Umbilical cord (tissue), 2 donors: ENCODE results near the gene SERPINE1. TPM values are rescaled to one million over a fixed set of nuclear protein-coding genes. Genes with fewer than 3 reads are reported as not detected.

Experiments used
- DNase-seq: peaks from one replicate; pipeline ENCODE4 v3.0.0-alpha.2; 2015; ENCODE audit warnings: low spot score
- total RNA-seq: library from RNA; depleted of rRNA; stranded (reverse); fragments of >200 nt; gene quantifications from one replicate; pipeline ENCODE4 v1.2.3, GENCODE V29; 2014; ENCODE audit warnings: low replicate concordance; ENCODE audit not compliant: insufficient read depth

The SERPINE1 gene
- total RNA-seq, 1 donor from 2014 or later, result 152 TPM

- no peak for DNase-seq
Measured at GRCh38 chr7:101154693-101155102, 27.8 kb downstream of the SERPINE1 start.

GRCh38 chr7:101155303-101155702, 28.4 kb downstream of the SERPINE1 start:
- no peak for DNase-seq

DNA sequence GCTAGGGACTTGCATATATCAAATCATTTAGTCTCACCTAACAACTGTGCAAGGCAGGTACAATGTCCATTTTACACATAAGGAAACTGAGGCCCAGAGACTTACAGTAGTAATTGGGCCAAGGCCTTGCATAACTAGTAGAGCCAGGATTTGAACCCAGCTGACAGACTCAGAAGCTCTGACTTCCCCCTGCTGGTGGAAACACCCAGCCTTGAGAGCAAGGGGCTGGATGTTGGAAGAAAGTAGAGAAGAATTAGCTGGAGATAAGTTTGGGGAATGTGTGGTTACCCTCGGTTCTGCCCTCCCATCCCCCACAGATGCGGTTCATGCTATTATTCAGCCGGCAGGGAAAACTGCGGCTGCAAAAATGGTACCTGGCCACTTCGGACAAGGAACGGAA, 29.4 kb downstream of the SERPINE1 start:
- DNase-seq, result no peak

DNA sequence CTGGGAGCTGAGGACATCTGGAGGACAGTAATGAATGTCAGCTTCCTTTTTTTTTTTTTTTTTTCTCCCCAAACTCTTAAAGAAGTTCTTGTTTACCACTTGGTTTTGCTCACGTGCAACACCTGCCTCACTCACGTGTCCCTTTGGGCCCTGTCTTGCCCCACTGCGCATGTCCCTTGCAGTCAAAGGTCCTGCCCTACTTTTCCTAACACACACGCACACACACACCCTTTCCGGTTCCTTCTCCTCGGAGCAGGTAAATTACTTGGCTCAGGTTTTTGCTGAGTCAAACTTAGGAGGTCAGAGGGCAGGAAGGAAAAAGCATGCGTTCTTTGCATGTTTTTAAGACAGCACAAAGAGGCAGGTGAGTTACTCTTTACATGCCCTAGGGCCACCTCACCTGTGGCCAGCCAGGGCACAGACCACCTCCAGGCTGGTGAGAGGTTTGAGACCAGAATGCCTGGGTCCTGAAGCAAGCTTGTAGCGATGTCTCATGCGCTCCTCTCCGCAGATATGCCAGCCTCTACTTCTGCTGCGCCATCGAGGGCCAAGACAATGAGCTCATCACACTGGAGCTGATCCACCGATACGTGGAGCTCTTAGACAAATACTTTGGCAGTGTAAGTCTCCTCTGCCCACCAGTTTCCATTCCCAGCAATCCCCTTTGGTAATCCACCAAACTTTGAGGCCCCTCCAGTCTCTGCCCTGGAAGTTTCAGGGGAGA, 30.1 kb downstream of the SERPINE1 start:
- DNase-seq, result no peak

DNA sequence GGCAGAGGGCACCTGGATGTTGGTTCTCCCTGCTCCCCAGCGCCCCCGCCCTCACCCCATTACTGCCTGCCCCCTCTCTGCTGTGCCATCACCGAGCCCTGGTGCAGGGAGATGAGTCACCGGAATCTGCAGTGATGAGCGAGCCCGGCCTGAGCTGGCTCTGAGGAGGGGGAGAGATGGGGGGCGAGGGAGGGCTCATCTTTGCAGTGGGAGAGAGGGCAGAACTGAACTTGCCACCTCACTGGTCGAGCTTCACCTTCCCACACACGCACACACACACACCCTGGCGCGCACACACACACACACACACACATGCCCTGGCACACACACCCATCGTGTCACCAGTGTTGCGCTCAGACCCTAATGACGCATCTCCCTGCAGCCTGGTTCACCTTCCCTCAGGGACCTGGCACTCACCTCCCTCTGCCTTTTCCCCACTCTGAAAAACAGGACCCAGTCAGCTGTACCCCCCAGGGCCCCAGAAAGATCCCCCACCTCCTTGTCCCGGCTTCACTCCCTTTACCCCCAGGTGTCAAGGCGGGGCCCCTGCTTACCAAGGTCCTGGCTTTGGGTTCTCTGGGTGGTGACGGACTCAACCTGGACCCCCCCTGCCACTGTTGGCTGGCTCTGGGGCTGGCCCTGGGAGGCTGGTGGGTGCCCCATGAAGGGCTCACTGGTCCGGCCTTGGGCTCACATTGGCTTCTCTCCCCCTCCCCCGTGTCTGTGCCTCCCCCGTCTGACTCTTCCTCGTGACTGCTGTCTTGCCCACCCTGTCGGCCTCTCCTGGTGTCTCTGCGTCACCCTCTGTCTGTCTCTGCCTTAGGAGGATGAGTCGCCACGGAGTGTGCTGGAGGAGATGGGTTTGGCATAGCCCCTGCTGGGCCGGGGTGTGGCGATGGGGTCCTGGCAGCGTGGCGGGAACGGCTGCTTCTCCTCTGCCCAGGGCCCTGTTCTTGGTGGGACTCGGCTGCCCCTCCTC, 33.1 kb downstream of the SERPINE1 start:
- DNase-seq, result no peak

- no peak for DNase-seq
Measured at GRCh38 chr7:101160910-101161309, 34.0 kb downstream of the SERPINE1 start.

GRCh38 chr7:101161692-101162471, 35.0 kb downstream of the SERPINE1 start:
- no peak for DNase-seq

DNA sequence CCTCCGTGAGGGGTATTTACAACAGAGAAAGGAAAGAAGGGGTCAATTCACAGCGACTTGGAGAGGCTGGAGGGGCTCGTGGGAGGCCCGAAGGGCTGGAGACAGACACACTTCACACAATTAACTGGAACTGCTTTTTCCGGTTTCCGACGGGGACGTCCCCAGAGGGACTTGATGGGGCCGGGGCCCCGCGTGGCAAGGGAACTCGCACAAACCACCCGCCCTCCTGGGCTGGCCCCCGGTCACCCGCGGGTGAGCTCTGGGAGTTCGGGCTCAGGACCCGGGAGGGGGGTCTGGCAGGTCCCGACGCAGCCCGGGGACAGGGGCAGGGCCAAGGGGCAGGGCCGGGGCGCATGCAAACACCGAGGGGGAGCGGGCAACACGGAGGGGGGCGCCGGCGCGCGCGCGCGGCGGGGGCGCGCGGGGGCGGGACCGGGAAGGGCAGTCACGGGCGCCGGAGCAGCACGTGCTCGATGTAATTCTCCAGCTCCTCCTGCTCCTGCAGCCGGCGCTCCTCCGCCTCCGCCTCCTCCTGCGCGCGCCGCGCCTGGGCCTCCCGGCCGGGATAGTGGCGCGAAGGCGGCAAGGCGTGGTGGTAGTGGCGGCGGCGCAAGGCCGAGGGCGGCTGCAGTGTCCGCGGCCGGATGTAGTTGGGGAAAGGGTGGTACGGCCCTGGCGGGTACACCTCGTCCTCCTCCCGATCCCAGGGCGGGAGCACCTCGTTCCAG, 35.8 kb downstream of the SERPINE1 start:
- peak; percentile 38 for DNase-seq

DNA sequence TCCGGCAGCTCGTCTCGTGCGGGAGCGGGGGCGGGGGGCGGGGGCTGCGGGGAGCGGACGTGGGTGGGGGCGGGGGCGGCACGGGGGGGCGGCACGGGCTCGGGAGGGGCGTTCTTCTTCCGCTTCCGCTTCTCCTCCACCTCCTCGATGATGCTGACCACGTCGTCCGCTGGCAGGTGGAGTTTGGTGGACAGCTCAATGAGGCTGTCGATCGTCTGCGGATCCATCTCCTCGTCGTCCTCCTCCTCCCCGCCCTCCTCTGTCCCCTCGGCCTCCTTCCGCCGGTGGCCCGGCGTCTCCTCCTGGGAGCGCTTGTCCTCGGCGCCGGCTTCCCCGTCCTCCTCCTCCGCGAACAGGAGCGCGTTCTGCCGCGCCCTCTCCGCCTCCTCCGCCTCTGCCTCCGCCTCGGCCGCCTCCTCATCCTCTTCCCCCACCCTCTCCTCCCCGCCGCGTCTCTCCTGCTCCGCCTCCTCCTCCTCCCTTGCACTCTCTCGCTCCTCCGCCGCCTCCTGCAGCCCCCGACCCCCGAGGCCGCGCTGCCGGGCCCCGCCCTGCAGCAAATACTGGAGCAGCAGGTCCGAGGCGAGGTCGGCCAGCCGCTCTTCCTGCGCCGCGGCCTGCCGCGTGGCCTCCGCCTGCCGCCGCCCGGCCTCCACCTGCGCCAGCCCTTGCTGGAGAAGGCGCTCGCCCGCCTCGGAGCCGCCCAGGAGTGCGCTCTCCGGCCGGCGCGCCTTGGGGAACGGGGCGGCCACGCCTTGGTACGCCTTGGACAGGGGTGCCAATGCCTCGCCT, 36.6 kb downstream of the SERPINE1 start:
- DNase-seq, result no peak

GRCh38 chr7:101164071-101164840, 37.4 kb downstream of the SERPINE1 start:
- DNase-seq, result peak; percentile 59

- peak; percentile 95 for DNase-seq
Measured at GRCh38 chr7:101165075-101165957, 38.4 kb downstream of the SERPINE1 start, which contains the start of gene VGF. Gene VGF (minus strand): TSS chr7:101165569. CDS start chr7:101164843, 726 bp downstream.

GRCh38 chr7:101165958-101166647, 39.2 kb downstream of the SERPINE1 start:
- DNase-seq, result no peak

DNA sequence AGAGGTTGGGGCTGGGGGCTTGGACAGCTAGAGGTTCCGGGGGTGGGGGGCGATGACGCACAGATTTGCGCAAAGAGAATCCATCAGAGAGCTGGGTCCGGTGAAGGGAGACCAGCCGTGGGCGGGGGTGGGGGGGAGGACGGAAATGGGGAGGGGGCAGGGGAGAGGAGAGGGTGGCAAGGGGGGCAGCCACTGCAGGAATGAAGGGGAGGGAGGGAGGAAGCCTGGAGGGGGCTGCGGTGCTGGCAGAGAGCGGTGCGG, 39.7 kb downstream of the SERPINE1 start:
- no peak for DNase-seq

- no peak for DNase-seq
Measured at GRCh38 chr7:101166909-101167644, 40.2 kb downstream of the SERPINE1 start.

DNA sequence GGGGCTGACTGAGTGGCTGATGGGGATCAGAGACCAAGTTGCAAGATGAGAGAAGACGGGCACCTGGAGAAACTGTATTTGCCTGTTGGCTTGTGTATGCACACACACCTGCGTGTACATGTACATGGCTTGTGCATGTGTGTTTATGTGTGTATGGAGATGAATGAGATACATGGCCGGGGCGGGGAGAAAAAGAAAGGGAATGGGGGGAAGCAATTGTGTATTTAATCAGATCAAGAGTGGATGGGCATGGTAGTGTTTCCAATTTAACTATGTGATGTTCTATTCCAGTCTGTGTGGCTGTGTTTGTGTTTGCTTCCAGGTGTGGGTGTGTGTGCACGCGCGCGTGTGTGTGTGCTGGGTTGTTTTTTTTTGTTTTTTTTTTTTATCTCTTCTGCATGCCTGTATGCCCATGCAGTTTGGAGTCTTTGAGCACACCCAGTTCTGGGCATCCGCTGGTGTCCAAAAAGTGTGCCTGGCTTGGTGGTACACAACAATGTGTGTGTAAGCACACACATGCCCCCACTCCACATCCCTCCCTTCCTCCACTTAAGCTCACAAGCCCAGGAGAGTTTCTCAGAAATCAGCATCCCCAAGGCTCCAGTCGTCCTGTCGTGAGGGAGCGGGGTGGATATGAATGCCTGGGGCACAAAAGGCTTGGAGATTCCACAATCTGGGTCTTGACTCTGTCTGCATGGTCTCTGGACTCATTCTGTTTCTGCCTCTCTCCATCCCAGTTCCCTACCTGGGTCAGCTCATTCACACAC, 40.9 kb downstream of the SERPINE1 start:
- no peak for DNase-seq

GRCh38 chr7:101168412-101169049, 41.6 kb downstream of the SERPINE1 start:
- DNase-seq, result no peak
